Ovary (tissue), 9 donors: ENCODE data around the gene BPIFB4. TPM values are rescaled to one million over a fixed set of nuclear protein-coding genes. Genes with fewer than 3 reads are reported as not detected.

Experiments
- DNase-seq, 5 donors: peaks; one replicate each; pipeline ENCODE4 v3.0.0-alpha.2; 2019 to 2020
- H3K27ac ChIP-seq, 2 donors: fragments of 200-600 bp; one replicate each; pipeline versions ENCODE4 v1.5.1 to v1.8.0; 2019 to 2022
- H3K27me3 ChIP-seq: fragments of 200-600 bp; one replicate; pipeline ENCODE4 v1.8.0; 2022
- H3K36me3 ChIP-seq: fragments of 200-600 bp; sonication (generic); one replicate; pipeline ENCODE4 v1.5.1; 2019
- H3K4me1 ChIP-seq: one replicate; pipeline ENCODE4 v1.8.1; 2013; ENCODE audit warnings: mild to moderate bottlenecking, moderate library complexity; ENCODE audit not compliant: insufficient read depth
- H3K4me3 ChIP-seq: fragments of 200-600 bp; sonication (generic); one replicate; pipeline ENCODE4 v1.5.1; 2017
- H3K9me3 ChIP-seq, 2 donors: fragments of 200-600 bp in 1 of 2; sonication (generic) in 1 of 2; one replicate each; pipeline versions ENCODE4 v1.5.1 to v1.8.1; 2013 to 2019; ENCODE audit warnings: mild to moderate bottlenecking in 1 of 2, moderate library complexity in 1 of 2
- EP300 ChIP-seq: sonication (generic); formaldehyde crosslinking; IDR thresholded peaks from one replicate; pipeline ENCODE4 v1.6.1; 2017; ENCODE audit warnings: antibody characterized with exemption
- POLR2A ChIP-seq: fragments of 450-650 bp; IDR thresholded peaks from one replicate; pipeline ENCODE4 v1.6.1; 2017; ENCODE audit warnings: antibody characterized with exemption, mild to moderate bottlenecking, moderate library complexity
- WGBS, 3 donors: extraction: QIAGEN DNeasy Blood & Tissue Kit in 1 of 3; methylation state at CpG; one replicate each; pipeline versions ENCODE4 v1.1.5 to v1.1.7; 2013 to 2017; 5-methylcytosine and 5-hydroxymethylcytosine counted together
- intact Hi-C, 4 donors: fragments of 100-400 bp; cut with DNase I; formaldehyde crosslinking; loops; one replicate each; pipeline versions ENCODE4 v1.11.0 to v1.15.1; 2022 to 2023
- polyA plus RNA-seq, 2 donors: library from polyadenylated mRNA; stranded (reverse); fragments of 200-250 nt in 1 of 2; fragments of 350-450 nt in 1 of 2; fragmentation: Illumina TruSeq in 1 of 2; extraction: RNeasy Lipid Tissue Mini Kit (QIAGEN cat#74804) in 1 of 2; gene quantifications; one replicate each; pipeline ENCODE4 v1.2.3, GENCODE V29; 2013 to 2014
- total RNA-seq, 7 donors: library from RNA; depleted of rRNA in 2 of 7; stranded (reverse); fragments of >200 nt in 2 of 7; fragmentation: NEBNext Ultra II Directional in 3 of 7; extraction: Animal tissue kit (Norgen Biotek cat#: 25700) in 3 of 7; gene quantifications; one replicate each; pipeline versions ENCODE4 v1.1.0 to v1.2.4, GENCODE V29; 2016 to 2023
- TF ChIP-seq, protein P1 (sequence below), 3 donors: fragments of 450-650 bp in 2 of 3; fragments of 200-600 bp in 1 of 3; IDR thresholded peaks; one replicate each; pipeline versions ENCODE4 v1.5.1 to v1.8.0; 2016 to 2022; ENCODE audit warnings: antibody characterized with exemption in 3 of 3, mild to moderate bottlenecking in 1 of 3
- donor health status: DM: no; HTN: no; CAD: no; lungs with moderate emphysema.
- donor health status: DM: no; HTN: no; CAD: no.
- donor health status: Bipolar disorder and iron deficiency.
- donor health status: DM: yes; HTN: yes; CAD: no.
- donor health status: DM: no; HTN: no; CAD: no.
- donor health status: DM: yes; HTN: yes; CAD: no.

BPIFB4 gene
- total and polyA plus RNA-seq, 9 donors: not detected

- Histone ChIP-seq H3K36me3 (no peaks in the 10 kb centered on the region), H3K27me3 (no peaks in the 10 kb centered on the region), H3K4me1 (no peaks in the 10 kb centered on the region), H3K4me3 (no peak overlapping the region), H3K27ac (no peak overlapping the region), H3K9me3 (no peaks in the 10 kb centered on the region)
- intact Hi-C loops: no loop called here
- WGBS, 3 donors: 68 to 80% (median 77%) methylated on average over 2 of the region's 2 CpGs
- no peak for DNase-seq
- TF ChIP-seq, protein P1, sequence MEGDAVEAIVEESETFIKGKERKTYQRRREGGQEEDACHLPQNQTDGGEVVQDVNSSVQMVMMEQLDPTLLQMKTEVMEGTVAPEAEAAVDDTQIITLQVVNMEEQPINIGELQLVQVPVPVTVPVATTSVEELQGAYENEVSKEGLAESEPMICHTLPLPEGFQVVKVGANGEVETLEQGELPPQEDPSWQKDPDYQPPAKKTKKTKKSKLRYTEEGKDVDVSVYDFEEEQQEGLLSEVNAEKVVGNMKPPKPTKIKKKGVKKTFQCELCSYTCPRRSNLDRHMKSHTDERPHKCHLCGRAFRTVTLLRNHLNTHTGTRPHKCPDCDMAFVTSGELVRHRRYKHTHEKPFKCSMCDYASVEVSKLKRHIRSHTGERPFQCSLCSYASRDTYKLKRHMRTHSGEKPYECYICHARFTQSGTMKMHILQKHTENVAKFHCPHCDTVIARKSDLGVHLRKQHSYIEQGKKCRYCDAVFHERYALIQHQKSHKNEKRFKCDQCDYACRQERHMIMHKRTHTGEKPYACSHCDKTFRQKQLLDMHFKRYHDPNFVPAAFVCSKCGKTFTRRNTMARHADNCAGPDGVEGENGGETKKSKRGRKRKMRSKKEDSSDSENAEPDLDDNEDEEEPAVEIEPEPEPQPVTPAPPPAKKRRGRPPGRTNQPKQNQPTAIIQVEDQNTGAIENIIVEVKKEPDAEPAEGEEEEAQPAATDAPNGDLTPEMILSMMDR (IDR thresholded peaks at IDR 0.05): no peak
- TF ChIP-seq EP300 (no peak), POLR2A (no peak)
These were observed 6.6 kb upstream of the BPIFB4 start for GRCh38 chr20:33072813-33073212.

GRCh38 chr20:33074675-33075074, 4.8 kb upstream of the BPIFB4 start:
- DNase-seq: no peak
- Histone ChIP-seq H3K4me3 (no peak overlapping the region), H3K9me3 (no peaks in the 10 kb centered on the region), H3K27ac (no peak overlapping the region), H3K4me1 (no peaks in the 10 kb centered on the region), H3K36me3 (no peaks in the 10 kb centered on the region), H3K27me3 (no peaks in the 10 kb centered on the region)
- 65 to 81% (median 73%) methylated on average over 2 of the region's 2 CpGs for WGBS, 3 donors
- TF ChIP-seq EP300 (no peak), POLR2A (no peak)
- TF ChIP-seq, protein P1 (IDR thresholded peaks at IDR 0.05): no peak
- intact Hi-C loops: no loop called here

DNA sequence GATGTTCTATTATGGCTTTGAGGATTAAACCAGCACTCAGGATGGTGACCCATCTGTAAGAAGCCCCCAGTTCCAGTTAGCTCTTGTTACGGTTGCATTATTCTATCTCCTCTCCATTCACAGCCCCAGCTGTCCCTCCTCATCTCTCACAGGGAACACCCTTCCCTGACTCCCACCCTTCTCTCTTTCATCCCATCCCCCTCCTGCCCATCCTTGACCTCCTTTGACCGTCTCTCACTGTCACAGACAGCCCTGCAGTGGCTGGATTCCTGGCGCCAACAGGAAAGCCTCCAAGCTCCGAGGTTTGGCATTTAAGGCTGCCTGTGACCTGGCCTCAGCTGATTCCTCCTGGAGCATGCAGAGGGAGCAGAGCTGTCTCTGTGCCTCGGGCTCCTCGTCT, 4.2 kb upstream of the BPIFB4 start:
- H3K36me3 ChIP-seq: no peaks in the 10 kb centered on the region
- DNase-seq: no peak
- TF ChIP-seq, protein P1 (IDR thresholded peaks at IDR 0.05): no peak
- no peak for TF ChIP-seq POLR2A
- TF ChIP-seq EP300: no peak
- H3K4me3 ChIP-seq: no peak overlapping the region
- H3K27ac ChIP-seq: no peak overlapping the region
- no peaks in the 10 kb centered on the region for H3K9me3 ChIP-seq
- H3K4me1 ChIP-seq: no peaks in the 10 kb centered on the region
- 21 to 33% (median 22%) methylated on average over 6 of the region's 6 CpGs for WGBS, 3 donors
- intact Hi-C loops: no loop called here
- H3K27me3 ChIP-seq: no peaks in the 10 kb centered on the region

GRCh38 chr20:33076662-33077372, 2.6 kb upstream of the BPIFB4 start:
- TF ChIP-seq POLR2A (no peak), EP300 (no peak)
- TF ChIP-seq, protein P1 (IDR thresholded peaks at IDR 0.05): no peak
- H3K36me3 ChIP-seq: no peaks in the 10 kb centered on the region
- H3K9me3 ChIP-seq: no peaks in the 10 kb centered on the region
- H3K27ac ChIP-seq: no peak overlapping the region
- H3K4me3 ChIP-seq: no peak overlapping the region
- no peak for DNase-seq
- 63 to 65% (median 64%) methylated on average over 6 of the region's 6 CpGs for WGBS, 3 donors
- no peaks in the 10 kb centered on the region for H3K27me3 ChIP-seq
- H3K4me1 ChIP-seq: no peaks in the 10 kb centered on the region
- intact Hi-C loops: no loop called here
